Smooth muscle cell (in vitro differentiated cells): ENCODE results near the gene DDIT3. TPM values are rescaled to one million over a fixed set of nuclear protein-coding genes. Genes with fewer than 3 reads are reported as not detected.

Source experiments
- DNase-seq: peaks from one replicate; lab custom pipeline; 2025; ENCODE audit not compliant: unreplicated experiment; lab: John Stamatoyannopoulos, UW
- H2AFZ ChIP-seq: fragments of 200-600 bp; sonication (generic); 2 replicates; pipeline ENCODE4 v1.6.0; 2016; ENCODE audit warnings: antibody characterized with exemption, low read depth, mild to moderate bottlenecking
- H3F3A ChIP-seq: fragments of 200-600 bp; sonication (generic); 2 replicates; pipeline ENCODE4 v1.6.0; 2017; ENCODE audit warnings: antibody characterized with exemption, low read depth
- H3K27ac ChIP-seq: fragments of 200-600 bp; sonication (generic); 2 replicates; pipeline ENCODE4 v1.5.1; 2016; ENCODE audit warnings: low read depth, mild to moderate bottlenecking
- H3K27me3 ChIP-seq: fragments of 200-600 bp; sonication (generic); 2 replicates; pipeline ENCODE4 v1.6.1; 2016; ENCODE audit warnings: low read depth, mild to moderate bottlenecking
- H3K36me3 ChIP-seq: fragments of 200-600 bp; sonication (generic); 2 replicates; pipeline ENCODE4 v1.5.1; 2016; ENCODE audit warnings: low read depth
- H3K4me1 ChIP-seq: fragments of 200-600 bp; sonication (generic); 2 replicates; pipeline ENCODE4 v1.5.1; 2016; ENCODE audit warnings: low read depth
- H3K4me2 ChIP-seq: fragments of 200-600 bp; sonication (generic); 2 replicates; pipeline ENCODE4 v1.6.0; 2016; ENCODE audit warnings: mild to moderate bottlenecking
- H3K4me3 ChIP-seq: fragments of 200-600 bp; sonication (generic); 2 replicates; pipeline ENCODE4 v1.5.1; 2016; ENCODE audit warnings: mild to moderate bottlenecking
- H3K79me2 ChIP-seq: fragments of 200-600 bp; sonication (generic); 2 replicates; pipeline ENCODE4 v1.6.0; 2016; ENCODE audit warnings: low read depth, mild to moderate bottlenecking
- H3K9ac ChIP-seq: fragments of 200-600 bp; sonication (generic); 2 replicates; pipeline ENCODE4 v1.6.0; 2016; ENCODE audit warnings: low read depth
- H3K9me3 ChIP-seq: fragments of 200-600 bp; sonication (generic); replicated peaks from 2 replicates; pipeline ENCODE4 v1.5.1; 2016; ENCODE audit warnings: low read depth
- H4K20me1 ChIP-seq: fragments of 200-600 bp; sonication (generic); 2 replicates; pipeline ENCODE4 v1.6.0; 2016; ENCODE audit warnings: low read depth
- CTCF ChIP-seq: fragments of 200-600 bp; sonication (generic); IDR thresholded peaks from 2 replicates; pipeline ENCODE4 v1.5.1; 2017; ENCODE audit warnings: borderline replicate concordance, mild to moderate bottlenecking, antibody characterized with exemption; ENCODE audit not compliant: insufficient read depth, poor library complexity, severe bottlenecking
- WGBS: methylation state at CpG from one replicate; pipeline ENCODE4 v1.1.7; 2016; ENCODE audit warnings: low lambda C conversion rate; 5-methylcytosine and 5-hydroxymethylcytosine counted together
- polyA plus RNA-seq: library from polyadenylated mRNA; unstranded; fragments of >200 nt; fragmentation: Nextera tagmentation; extraction: Ambion mirVana; gene quantifications from 2 replicates; pipeline ENCODE4 v1.2.1, GENCODE V29; 2016
- total RNA-seq: library from RNA; depleted of rRNA; stranded (reverse); fragments of >200 nt; gene quantifications from 2 replicates; pipeline ENCODE4 v1.2.3, GENCODE V29; 2014

The DDIT3 gene
- total and polyA plus RNA-seq, 2 experiments from 2014 or later, result 25.8 to 27.8 TPM

GRCh38 chr12:57526477-57527126 is 6.3 kb upstream of the DDIT3 start:
- no peak overlapping the region for H3K9ac ChIP-seq
- H3K4me3 ChIP-seq, result no peak overlapping the region
- H4K20me1 ChIP-seq, result peaks cover 43% of the 10 kb centered on the region
- H3K9me3 ChIP-seq, result no peaks in the 10 kb centered on the region
- no peak overlapping the region for H3K4me2 ChIP-seq
- H3K79me2 ChIP-seq, result peaks cover 28% of the 10 kb centered on the region
- no peak for TF ChIP-seq CTCF
- no peaks in the 10 kb centered on the region for H3K36me3 ChIP-seq
- peaks cover 39% of the 10 kb centered on the region for H3F3A ChIP-seq
- H3K4me1 ChIP-seq, result peaks cover 16% of the 10 kb centered on the region
- 92% methylated on average over 4 of the region's 4 CpGs for WGBS
- no peak overlapping the region for H2AFZ ChIP-seq
- no peak overlapping the region for H3K27ac ChIP-seq
- H3K27me3 ChIP-seq, result no peaks in the 10 kb centered on the region
- DNase-seq, result no peak

- H3K9ac ChIP-seq, result no peak overlapping the region
- 98% methylated on average over 14 of the region's 16 CpGs for WGBS
- no peak overlapping the region for H3K27ac ChIP-seq
- H3K4me1 ChIP-seq, result peaks cover 24% of the 10 kb centered on the region
- H3K9me3 ChIP-seq, result no peaks in the 10 kb centered on the region
- no peaks in the 10 kb centered on the region for H3K36me3 ChIP-seq
- TF ChIP-seq CTCF, result no peak
- H2AFZ ChIP-seq, result no peak overlapping the region
- peaks cover 28% of the 10 kb centered on the region for H3K79me2 ChIP-seq
- no peak overlapping the region for H3K4me2 ChIP-seq
- no peaks in the 10 kb centered on the region for H3K27me3 ChIP-seq
- peaks cover 40% of the 10 kb centered on the region for H3F3A ChIP-seq
- peaks cover 43% of the 10 kb centered on the region for H4K20me1 ChIP-seq
- no peak overlapping the region for H3K4me3 ChIP-seq
- no peak for DNase-seq
These were observed 5.5 kb upstream of the DDIT3 start for GRCh38 chr12:57525615-57526383.

GRCh38 chr12:57524814-57525614 is 4.7 kb upstream of the DDIT3 start:
- DNase-seq, result no peak
- Histone ChIP-seq H3K27ac (no peak overlapping the region), H3K9ac (no peak overlapping the region), H3K79me2 (peaks cover 28% of the 10 kb centered on the region), H3K4me1 (peaks cover 24% of the 10 kb centered on the region), H3K36me3 (no peaks in the 10 kb centered on the region), H3K27me3 (no peaks in the 10 kb centered on the region), H4K20me1 (peaks cover 40% of the 10 kb centered on the region), H2AFZ (no peak overlapping the region), H3K4me2 (peak overlapping the region; percentile 92), H3F3A (peaks cover 33% of the 10 kb centered on the region), H3K9me3 (no peaks in the 10 kb centered on the region), H3K4me3 (peak overlapping the region; percentile 97)
- TF ChIP-seq CTCF, result no peak
- 93% methylated on average over 11 of the region's 11 CpGs for WGBS
